K562 (cell line): ENCODE data around the gene ELF1. TPM values are rescaled to one million over a fixed set of nuclear protein-coding genes. Genes with fewer than 3 reads are reported as not detected.

Experiments used
- ATAC-seq: fragments of 200-7000 bp; cut with Tn5 transposase; 3 replicates; pipeline ENCODE4 v1.9.1; 2020; ENCODE audit warnings: moderate library complexity
- BruUV-seq: library from RNA; stranded (reverse); fragments of 400-500 nt; replicated peaks from 2 replicates; lab custom pipeline; 2021; lab: Mats Ljungman, UMichigan
- CTCF ChIA-PET: fragments of 300-600 bp; formaldehyde crosslinking; extraction: SDS; loops from one replicate; lab custom pipeline; 2021; ENCODE audit warnings: low intra/inter-chr PET ratio; lab: Yijun Ruan, JAX
- POLR2A ChIA-PET: fragments of 300-600, 350-650 bp; sonication (Branson Sonifier 250); formaldehyde crosslinking; extraction: SDS; loops from one replicate; lab custom pipeline; 2021; ENCODE audit warnings: antibody characterized with exemption, inconsistent platforms; lab: Yijun Ruan, JAX
- DNase-seq, 4 experiments: peaks; one replicate each; pipeline versions ENCODE4 v3.0.0 to v3.0.0-alpha.2; 2011 to 2018; ENCODE audit warnings: low spot score in 3 of 4, mixed read lengths in 3 of 4; ENCODE audit errors: extremely low read depth in 1 of 4
- FAIRE-seq: peaks from 2 replicates; lab custom pipeline; 2011; peaks lifted over from hg19 to GRCh38; lab: Jason Lieb, UNC
- H2AFZ ChIP-seq: 2 replicates; pipeline ENCODE4 v1.6.0; 2011; ENCODE audit warnings: low read depth, low read length, control low read depth, inconsistent platforms
- H3K27ac ChIP-seq: fragments of 200-600 bp; 3 replicates; pipeline ENCODE4 v1.8.0; 2011; ENCODE audit warnings: low read depth, mild to moderate bottlenecking, control low read depth, inconsistent platforms, low read length, moderate library complexity, mixed read lengths; ENCODE audit errors: extremely low read depth
- H3K27me3 ChIP-seq, 2 experiments: fragments of 300-600 bp in 1 of 2; 2 replicates in 1 of 2; 3 replicates in 1 of 2; pipeline versions ENCODE4 v1.6.0 to v1.8.0; 2011; ENCODE audit warnings: inconsistent platforms in 2 of 2, low read length in 2 of 2, mild to moderate bottlenecking in 1 of 2, mixed read lengths in 1 of 2, moderate library complexity in 1 of 2; ENCODE audit not compliant: control insufficient read depth in 2 of 2, insufficient read depth in 2 of 2
- H3K36me3 ChIP-seq: fragments of 300-600 bp; 3 replicates; pipeline ENCODE4 v1.8.0; 2011; ENCODE audit warnings: mild to moderate bottlenecking, low read length, inconsistent platforms; ENCODE audit not compliant: control insufficient read depth, insufficient read depth
- H3K4me1 ChIP-seq, 2 experiments: fragments of 200-600 bp in 1 of 2; replicated peaks in 1 of 2; 2 replicates in 1 of 2; 3 replicates in 1 of 2; pipeline versions ENCODE4 v1.5.1 to v1.8.0; 2011; ENCODE audit warnings: inconsistent platforms in 2 of 2, low read length in 2 of 2, mild to moderate bottlenecking in 1 of 2, mixed read lengths in 1 of 2, moderate library complexity in 1 of 2; ENCODE audit not compliant: control insufficient read depth in 2 of 2, insufficient read depth in 2 of 2
- H3K4me2 ChIP-seq: 2 replicates; pipeline ENCODE4 v1.6.1; 2011; ENCODE audit warnings: low read length, control low read depth, inconsistent platforms, mixed read lengths; ENCODE audit not compliant: insufficient read depth
- H3K4me3 ChIP-seq: fragments of 200-600 bp; sonication (generic), shearing (Covaris generic); 2 replicates; pipeline ENCODE4 v1.5.1; 2016; ENCODE audit warnings: control low read depth, inconsistent platforms
- H3K79me2 ChIP-seq: fragments of 200-600 bp; 3 replicates; pipeline ENCODE4 v1.8.0; 2011; ENCODE audit warnings: low read length, inconsistent platforms; ENCODE audit not compliant: control insufficient read depth, insufficient read depth
- H3K9ac ChIP-seq, 2 experiments: 2 replicates each; pipeline versions ENCODE4 v1.6.0 to v1.6.1; 2011; ENCODE audit warnings: low read depth in 2 of 2, low read length in 2 of 2, control low read depth in 1 of 2, inconsistent platforms in 1 of 2, mild to moderate bottlenecking in 1 of 2, mixed read lengths in 1 of 2; ENCODE audit not compliant: insufficient read depth in 1 of 2
- H3K9me1 ChIP-seq: one replicate; pipeline ENCODE4 v1.6.0; 2011; ENCODE audit warnings: inconsistent platforms, mild to moderate bottlenecking, low read length, moderate library complexity; ENCODE audit not compliant: control insufficient read depth, insufficient read depth
- H3K9me3 ChIP-seq: replicated peaks from 2 replicates; pipeline ENCODE4 v1.5.1; 2011; ENCODE audit warnings: low read depth, low read length, inconsistent platforms; ENCODE audit not compliant: control insufficient read depth, insufficient read depth
- H4K20me1 ChIP-seq: replicated peaks from 2 replicates; pipeline ENCODE4 v1.6.1; 2011; ENCODE audit warnings: low read length, inconsistent platforms, mixed read lengths; ENCODE audit not compliant: control insufficient read depth, insufficient read depth
- BCL6 ChIP-seq: fragments of 250-450 bp; sonication (Bioruptor Pico); IDR thresholded peaks from 2 replicates; pipeline ENCODE4 v1.4.0; 2020
- BCOR ChIP-seq: fragments of 450-650 bp; IDR thresholded peaks from 2 replicates; pipeline ENCODE4 v1.6.1; 2016
- LCOR ChIP-seq: sonication (generic); formaldehyde crosslinking; IDR thresholded peaks from 2 replicates; pipeline ENCODE4 v1.8.0; 2022; ENCODE audit warnings: mild to moderate bottlenecking, missing genetic modification reagents
- MNT ChIP-seq, 2 experiments: fragments of 450-650 bp; conservative IDR thresholded peaks; 2 replicates each; pipeline ENCODE4 v1.6.1; 2017; ENCODE audit warnings: mild to moderate bottlenecking in 2 of 2, moderate library complexity in 2 of 2
- RBBP5 ChIP-seq: fragments of 200-600 bp; sonication (generic); IDR thresholded peaks from 2 replicates; pipeline ENCODE4 v1.6.1; 2012; ENCODE audit warnings: borderline replicate concordance, mild to moderate bottlenecking, low read length, control low read depth, inconsistent platforms; ENCODE audit not compliant: insufficient read depth, poor library complexity, severe bottlenecking
- SMARCA5 ChIP-seq: fragments of 450-650 bp; IDR thresholded peaks from 2 replicates; pipeline ENCODE4 v1.6.1; 2016
- SUPT5H ChIP-seq: fragments of 450-650 bp; IDR thresholded peaks from 2 replicates; pipeline ENCODE4 v1.6.1; 2016
- TBL1XR1 ChIP-seq, 2 experiments: IDR thresholded peaks; 2 replicates each; pipeline ENCODE4 v1.6.1; 2012; ENCODE audit warnings: improper control_type of control experiment in 2 of 2, low read length in 2 of 2, mild to moderate bottlenecking in 1 of 2
- ZNF24 ChIP-seq: fragments of 450-650 bp; IDR thresholded peaks from 2 replicates; pipeline ENCODE4 v1.6.1; 2016
- ZNF277 ChIP-seq: fragments of 250-450 bp; sonication (Bioruptor Pico); IDR thresholded peaks from 2 replicates; pipeline ENCODE4 v1.8.0; 2022; ENCODE audit warnings: inconsistent platforms, mild to moderate bottlenecking, moderate library complexity, borderline replicate concordance
- ZNF766 ChIP-seq: fragments of 200-800 bp; sonication (Bioruptor generic); conservative IDR thresholded peaks from 2 replicates; pipeline ENCODE4 v1.6.1; 2016; ENCODE audit warnings: missing genetic modification characterization, missing compliant biosample characterization
- whole genome bisulfite sequencing: fragments of 100-300 bp; shearing (Covaris generic); methylation state at CpG from one replicate; pipeline ENCODE4 v1.1.6; 2016; ENCODE audit warnings: low coverage, mixed read lengths; ENCODE audit not compliant: insufficient coverage; ENCODE audit errors: missing lambda C conversion rate; 5-methylcytosine and 5-hydroxymethylcytosine counted together
- in situ Hi-C: fragments of 300-500 bp; cut with MboI; formaldehyde crosslinking; loops from 4 replicates; pipeline ENCODE4 v1.15.0; 2018; ENCODE audit warnings: inconsistent platforms, mixed read lengths
- intact Hi-C: fragments of 100-400 bp; cut with micrococcal nuclease; formaldehyde crosslinking; loops from 2 replicates; pipeline ENCODE4 v1.14.2; 2022
- polyA plus RNA-seq, 8 experiments: library from polyadenylated mRNA; depleted of rRNA in 4 of 8; stranded (reverse) in 5 of 8; unstranded in 3 of 8; fragments of >200 nt; fragmentation: Nextera tagmentation in 2 of 8; fragmentation: Illumina TruSeq in 1 of 8; extraction: Ambion mirVana in 2 of 8; extraction: Trizol in 1 of 8; gene quantifications; 2 replicates each; pipeline versions ENCODE4 v1.2.1 to v1.2.3, GENCODE V29; 2011 to 2014; ENCODE audit warnings: inconsistent platforms in 1 of 8, missing spikeins in 1 of 8
- total RNA-seq, 7 experiments: library from RNA; depleted of rRNA in 6 of 7; stranded (reverse); fragments of >200 nt in 6 of 7; fragmentation: Illumina TruSeq in 2 of 7; extraction: Trizol in 2 of 7; gene quantifications; 2 replicates each; pipeline versions ENCODE4 v1.2.1 to v1.2.3, GENCODE V29; 2011 to 2021; ENCODE audit warnings: low replicate concordance in 1 of 7

The ELF1 gene
- total and polyA plus RNA-seq, 9 of the 15 experiments (the other 6 are each of a cell fraction or from before 2014, with no cell fraction given): 24.7 to 54.4 (median 33.4) TPM

- no peak for TF ChIP-seq ZNF24
- no peak for TF ChIP-seq LCOR (CRISPR knock-in tag)
- no peak for TF ChIP-seq MNT (conservative IDR thresholded peaks at IDR 0.05)
- no peak for TF ChIP-seq BCL6 (CRISPR knock-in tag)
Measured at GRCh38 chr13:41049480-41050440, 30.6 kb upstream of the ELF1 start (continued).

DNA sequence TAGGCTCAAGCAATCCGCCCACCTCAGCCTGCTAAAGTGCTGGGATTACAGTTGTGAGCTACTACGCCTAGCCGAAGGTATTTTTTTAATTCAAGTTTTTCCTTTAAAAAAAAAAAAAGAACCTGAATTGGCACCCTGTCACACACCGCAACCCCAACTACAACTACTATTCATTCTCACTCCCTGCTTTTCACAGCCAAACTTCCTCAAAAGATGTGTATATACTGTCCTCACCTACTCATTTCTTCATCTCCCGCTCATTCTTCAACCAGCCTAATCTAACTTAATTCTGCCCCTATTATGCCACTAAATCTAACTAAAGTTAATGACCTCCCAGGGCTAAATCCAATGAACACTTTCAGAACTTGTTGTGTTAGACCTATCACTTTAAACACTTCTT, 29.5 kb upstream of the ELF1 start:
- DNase-seq: no peak
- H4K20me1 ChIP-seq: no peaks in the 10 kb centered on the region

More for the DNA sequence above, 29.5 kb upstream of the ELF1 start:
- ATAC-seq: no peak
- FAIRE-seq: no peak
- BruUV-seq: no TSS peak
- Histone ChIP-seq H3K27ac (no peak overlapping the region), H3K4me1 (peaks cover 2 to 5% of the 10 kb centered on the region in 2 experiments; a peak in 3 of 5 replicates), H3K9me1 (no peaks in the 10 kb centered on the region), H3K9ac (no peak overlapping the region), H2AFZ (no peak overlapping the region), H3K36me3 (peaks cover 3% of the 10 kb centered on the region; the same call in 2 of the 3 replicates), H3K9me3 (no peaks in the 10 kb centered on the region; the same call in 1 of the 2 replicates), H3K79me2 (peaks cover 50% of the 10 kb centered on the region), H3K27me3 (no peaks in the 10 kb centered on the region), H3K4me2 (no peak overlapping the region), H3K4me3 (no peak overlapping the region)
- ChIA-PET CTCF (no interaction called here), POLR2A (interaction anchor here (0.6 kb wide), 1 partner anchor 74 kb away, joined by 3 read pairs; no protein-coding TSS in a partner anchor)
- in situ Hi-C loops (no loop called here), intact Hi-C loops (no loop called here)
- 94% methylated on average over 3 of the region's 5 CpGs for WGBS
- no peak for TF ChIP-seq SUPT5H
- TF ChIP-seq ZNF277 (CRISPR knock-in tag): no peak
- TF ChIP-seq BCOR: no peak
- no peak for TF ChIP-seq RBBP5
- no peak for TF ChIP-seq ZNF766 (CRISPR knock-in tag)
- TF ChIP-seq SMARCA5: no peak
- no peak for TF ChIP-seq TBL1XR1 (IDR thresholded peaks at IDR 0.05; ENCODE audit: low read length in 2 of 2)
